HG02759 (cell line): ENCODE measurements around the gene RHEB.

Experiments used
- ATAC-seq: cut with Tn5 transposase; IDR thresholded peaks from one replicate; pipeline ENCODE4 v1.9.1; 2021; ENCODE audit warnings: mild to moderate bottlenecking, moderate library complexity; ENCODE audit not compliant: unreplicated experiment

Gene RHEB

GRCh38 chr7:151451626-151452571 is 67.8 kb downstream of the RHEB start:
- no peak for ATAC-seq

GRCh38 chr7:151451156-151451555 is 68.5 kb downstream of the RHEB start:
- no peak for ATAC-seq

- ATAC-seq = no peak
Observed at GRCh38 chr7:151449990-151450389, 69.7 kb downstream of the RHEB start.

- peak; percentile 76 for ATAC-seq
Observed at GRCh38 chr7:151448261-151449252, 71.1 kb downstream of the RHEB start.

- ATAC-seq = no peak
Observed at GRCh38 chr7:151447901-151448260, 71.8 kb downstream of the RHEB start.

GRCh38 chr7:151447312-151447711 is 72.4 kb downstream of the RHEB start:
- ATAC-seq = no peak

- ATAC-seq = no peak
Observed at GRCh38 chr7:151446412-151446811, 73.3 kb downstream of the RHEB start.

GRCh38 chr7:151444632-151445031 is 75.1 kb downstream of the RHEB start:
- no peak for ATAC-seq

- no peak for ATAC-seq
Observed at GRCh38 chr7:151442776-151443496, 76.8 kb downstream of the RHEB start.

GRCh38 chr7:151440799-151441445 is 78.8 kb downstream of the RHEB start:
- ATAC-seq = no peak

GRCh38 chr7:151439855-151440798 is 79.6 kb downstream of the RHEB start, which contains the start of gene CRYGN:
CRYGN (minus strand) TSS chr7:151440141; CDS start chr7:151439917, 224 bp downstream.
- ATAC-seq = no peak

- ATAC-seq = no peak
Observed at GRCh38 chr7:151438864-151439601, 80.7 kb downstream of the RHEB start.

GRCh38 chr7:151437866-151438516 is 81.7 kb downstream of the RHEB start:
- ATAC-seq = no peak

- no peak for ATAC-seq
Observed at GRCh38 chr7:151437159-151437553, 82.5 kb downstream of the RHEB start.

- ATAC-seq = no peak
Observed at GRCh38 chr7:151436446-151437158, 83.1 kb downstream of the RHEB start.

- ATAC-seq = no peak
Observed at GRCh38 chr7:151435971-151436370, 83.7 kb downstream of the RHEB start.
